Hindlimb muscle (tissue), 1 donor: ENCODE results near the gene SPHK1. TPM values are rescaled to one million over a fixed set of nuclear protein-coding genes. Genes with fewer than 3 reads are reported as not detected.

ENCODE experiments used
- DNase-seq: peaks from one replicate; pipeline ENCODE4 v3.0.0-alpha.2; 2013
- polyA plus RNA-seq: library from polyadenylated mRNA; unstranded; fragments of 120-200 nt; gene quantifications from one replicate; pipeline ENCODE4 v1.2.1, GENCODE V29; 2013; ENCODE audit not compliant: insufficient read length

SPHK1 gene
- polyA plus RNA-seq, 1 donor = 2.3 TPM

DNA sequence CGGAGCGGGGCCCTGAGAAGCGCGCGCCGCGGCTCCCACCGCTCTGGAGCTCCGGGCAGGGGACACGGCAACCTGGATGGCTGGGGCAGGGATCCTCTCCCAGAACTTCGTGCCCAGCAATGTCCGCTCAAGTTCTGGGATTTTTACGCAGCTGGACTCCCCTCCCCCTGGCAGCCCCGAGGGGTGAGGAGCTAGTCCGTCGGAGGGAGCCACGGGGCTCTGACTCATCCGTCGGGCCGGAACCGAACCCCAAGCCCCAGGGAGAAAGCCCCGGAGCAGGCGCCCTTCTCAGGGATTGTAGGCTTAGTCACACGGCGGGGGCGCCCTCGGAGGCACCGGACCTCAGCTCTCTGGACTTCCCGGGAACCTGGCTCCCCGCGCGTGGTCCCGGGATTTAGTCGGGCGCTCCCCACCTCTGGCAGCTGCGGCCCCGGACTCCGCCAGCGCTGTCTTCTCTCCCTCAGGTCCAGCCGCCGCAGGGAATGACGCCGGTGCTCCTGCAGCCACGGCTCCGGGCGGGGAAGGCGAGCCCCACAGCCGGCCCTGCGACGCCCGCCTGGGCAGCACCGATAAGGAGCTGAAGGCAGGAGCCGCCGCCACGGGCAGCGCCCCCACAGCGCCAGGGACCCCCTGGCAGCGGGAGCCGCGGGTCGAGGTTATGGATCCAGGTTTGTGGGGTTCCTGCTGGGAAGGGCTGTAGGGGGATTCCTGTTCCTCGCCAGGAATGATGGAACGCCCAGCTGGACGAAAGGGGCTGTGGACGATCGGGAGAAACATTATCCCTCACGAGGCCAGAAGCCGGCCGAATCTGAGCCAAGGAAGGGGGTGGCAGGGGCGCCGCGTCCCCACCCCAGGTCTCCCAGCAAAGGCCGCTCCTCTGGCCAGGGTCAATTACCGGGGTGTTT lies 830 bp downstream of the SPHK1 start:
- DNase-seq = no peak

DNA sequence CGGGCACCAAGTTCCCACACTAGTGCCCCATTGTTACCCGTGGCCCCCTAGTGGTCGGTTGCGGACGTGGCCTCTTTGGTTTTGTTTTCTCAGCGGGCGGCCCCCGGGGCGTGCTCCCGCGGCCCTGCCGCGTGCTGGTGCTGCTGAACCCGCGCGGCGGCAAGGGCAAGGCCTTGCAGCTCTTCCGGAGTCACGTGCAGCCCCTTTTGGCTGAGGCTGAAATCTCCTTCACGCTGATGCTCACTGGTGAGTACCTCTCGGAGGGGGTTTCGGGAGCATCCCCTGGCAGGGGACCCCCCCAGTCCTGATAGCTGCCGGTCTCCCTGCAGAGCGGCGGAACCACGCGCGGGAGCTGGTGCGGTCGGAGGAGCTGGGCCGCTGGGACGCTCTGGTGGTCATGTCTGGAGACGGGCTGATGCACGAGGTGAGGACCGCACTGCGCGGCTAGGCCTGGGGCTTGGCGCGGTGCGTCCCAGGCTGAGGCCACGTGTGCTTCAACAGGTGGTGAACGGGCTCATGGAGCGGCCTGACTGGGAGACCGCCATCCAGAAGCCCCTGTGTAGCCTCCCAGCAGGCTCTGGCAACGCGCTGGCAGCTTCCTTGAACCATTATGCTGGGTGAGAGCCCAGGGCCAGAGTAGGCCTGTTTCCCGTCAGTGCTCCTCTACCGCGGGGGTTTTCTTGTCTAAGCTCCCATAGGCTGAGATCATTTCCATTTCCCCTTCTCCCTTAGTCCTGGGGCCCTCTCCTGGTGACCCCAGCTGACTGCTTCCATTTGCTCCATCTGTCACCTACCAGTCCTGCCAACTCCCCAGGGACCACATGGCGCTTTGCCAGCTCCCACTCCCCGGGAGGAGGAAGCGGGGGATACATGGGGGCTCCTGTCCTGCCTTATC lies 1.7 kb downstream of the SPHK1 start:
- DNase-seq = no peak

DNA sequence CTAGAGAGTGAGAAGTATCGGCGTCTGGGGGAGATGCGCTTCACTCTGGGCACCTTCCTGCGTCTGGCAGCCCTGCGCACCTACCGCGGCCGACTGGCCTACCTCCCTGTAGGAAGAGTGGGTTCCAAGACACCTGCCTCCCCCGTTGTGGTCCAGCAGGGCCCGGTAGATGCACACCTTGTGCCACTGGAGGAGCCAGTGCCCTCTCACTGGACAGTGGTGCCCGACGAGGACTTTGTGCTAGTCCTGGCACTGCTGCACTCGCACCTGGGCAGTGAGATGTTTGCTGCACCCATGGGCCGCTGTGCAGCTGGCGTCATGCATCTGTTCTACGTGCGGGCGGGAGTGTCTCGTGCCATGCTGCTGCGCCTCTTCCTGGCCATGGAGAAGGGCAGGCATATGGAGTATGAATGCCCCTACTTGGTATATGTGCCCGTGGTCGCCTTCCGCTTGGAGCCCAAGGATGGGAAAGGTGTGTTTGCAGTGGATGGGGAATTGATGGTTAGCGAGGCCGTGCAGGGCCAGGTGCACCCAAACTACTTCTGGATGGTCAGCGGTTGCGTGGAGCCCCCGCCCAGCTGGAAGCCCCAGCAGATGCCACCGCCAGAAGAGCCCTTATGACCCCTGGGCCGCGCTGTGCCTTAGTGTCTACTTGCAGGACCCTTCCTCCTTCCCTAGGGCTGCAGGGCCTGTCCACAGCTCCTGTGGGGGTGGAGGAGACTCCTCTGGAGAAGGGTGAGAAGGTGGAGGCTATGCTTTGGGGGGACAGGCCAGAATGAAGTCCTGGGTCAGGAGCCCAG lies 2.8 kb downstream of the SPHK1 start:
- no peak for DNase-seq

DNA sequence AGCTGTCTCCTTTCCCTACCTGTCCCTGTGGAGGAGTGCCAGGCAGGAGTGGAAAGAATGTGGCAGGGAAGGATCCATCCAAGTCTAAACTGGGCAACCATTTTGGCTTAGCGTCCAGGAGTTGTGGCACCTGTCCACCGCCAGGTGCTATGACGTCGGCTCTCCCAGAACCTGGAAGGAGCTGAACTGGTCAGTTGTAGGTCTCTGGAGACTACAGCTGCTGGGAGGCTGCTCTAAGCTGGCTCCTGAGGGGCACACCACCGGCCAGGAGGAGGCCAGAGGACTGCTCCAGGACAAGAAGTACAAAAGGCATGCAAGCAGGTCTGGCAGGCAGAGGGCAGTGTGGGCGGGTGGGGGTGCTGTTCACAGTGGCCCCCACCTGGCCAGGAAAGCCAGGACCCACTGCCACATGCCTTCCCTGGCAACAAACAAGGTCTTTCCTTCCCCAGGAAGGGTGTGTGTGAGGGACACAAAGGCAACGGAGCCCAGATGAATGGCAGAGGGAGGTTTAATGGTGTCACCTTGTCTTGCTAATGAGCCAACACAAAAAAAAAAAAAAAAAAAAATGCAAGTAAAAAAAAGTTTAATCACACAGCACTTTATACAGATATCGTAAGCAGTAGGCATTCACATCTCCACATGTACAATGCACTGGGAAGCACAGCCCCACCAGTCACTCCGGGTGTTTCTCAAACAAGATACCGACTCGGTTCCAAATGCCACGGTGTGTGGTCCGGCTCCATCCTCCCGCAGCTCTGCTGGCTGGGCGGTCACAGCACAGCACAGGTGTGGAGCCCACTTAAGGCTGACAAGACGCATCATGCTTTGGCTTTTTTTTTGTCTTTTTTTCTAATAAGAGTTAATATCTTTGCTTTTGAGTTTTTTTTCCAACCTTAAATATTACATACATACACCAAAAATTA lies 4.8 kb downstream of the SPHK1 start:
- no peak for DNase-seq

DNA sequence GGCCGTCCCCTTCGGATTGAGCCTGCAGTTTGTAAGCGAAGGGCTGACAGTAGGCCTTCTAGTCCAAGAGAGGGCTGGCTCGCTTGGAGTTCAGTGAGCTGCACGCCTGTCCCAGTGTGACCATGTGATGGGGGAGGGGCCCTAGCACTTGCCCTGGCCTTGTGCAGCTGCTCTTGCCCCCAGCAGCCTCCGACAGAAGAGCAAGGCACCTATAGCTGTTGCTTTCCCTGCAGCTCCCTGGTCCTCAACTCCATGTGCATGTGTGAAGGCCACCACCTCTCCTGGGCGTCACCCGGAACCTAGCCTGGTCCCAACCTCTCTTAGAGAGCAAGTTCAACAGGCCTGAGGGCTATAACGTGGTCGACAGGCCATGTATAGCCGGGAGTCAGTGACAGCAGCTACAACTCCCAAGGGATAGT lies 5.6 kb downstream of the SPHK1 start:
- DNase-seq = no peak

DNA sequence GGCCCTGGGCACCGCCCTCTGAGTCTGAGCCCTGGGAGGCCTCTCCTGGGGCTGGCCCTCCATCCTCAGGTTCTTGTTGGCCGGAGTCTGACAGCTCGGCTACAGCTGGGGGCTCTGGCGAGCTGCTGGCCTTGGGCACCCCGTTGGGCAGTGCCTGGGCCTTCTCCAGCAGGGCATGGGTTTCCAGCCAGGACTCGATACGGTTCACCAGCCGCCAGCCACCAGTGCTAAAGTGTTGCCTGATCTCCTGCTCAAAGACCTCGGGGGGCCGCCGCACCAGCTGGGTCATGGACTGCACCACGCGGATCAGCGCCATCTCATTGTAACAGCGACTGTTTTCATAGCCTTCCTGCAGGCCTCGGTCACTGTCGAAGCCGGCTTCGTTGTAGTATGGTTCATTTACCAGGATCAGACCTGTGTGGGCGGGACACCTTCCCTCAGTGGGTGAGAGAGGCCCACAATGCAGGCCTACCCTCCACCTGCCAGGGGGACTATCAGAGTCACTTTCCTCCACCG lies 6.8 kb downstream of the SPHK1 start:
- DNase-seq = no peak

DNA sequence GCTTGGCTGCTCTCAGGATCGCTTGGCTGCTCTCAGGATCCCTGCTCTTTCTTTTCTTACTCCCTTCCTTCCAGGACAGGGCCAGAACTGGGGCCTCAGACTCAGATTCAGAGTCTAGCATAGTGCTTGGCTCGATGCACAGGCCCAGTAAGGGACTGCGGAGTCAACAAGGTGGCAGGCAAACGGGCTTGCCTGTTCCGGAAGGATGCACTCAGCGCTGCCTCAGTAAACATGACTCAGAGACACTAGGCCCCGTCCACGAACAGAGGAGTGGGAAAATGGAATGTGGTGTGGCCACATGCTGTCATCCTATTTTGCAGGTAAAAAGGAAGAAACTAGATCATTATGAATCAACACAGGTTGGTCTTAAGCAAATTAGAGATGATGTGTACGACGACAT lies 9.8 kb downstream of the SPHK1 start:
- DNase-seq = no peak

DNA sequence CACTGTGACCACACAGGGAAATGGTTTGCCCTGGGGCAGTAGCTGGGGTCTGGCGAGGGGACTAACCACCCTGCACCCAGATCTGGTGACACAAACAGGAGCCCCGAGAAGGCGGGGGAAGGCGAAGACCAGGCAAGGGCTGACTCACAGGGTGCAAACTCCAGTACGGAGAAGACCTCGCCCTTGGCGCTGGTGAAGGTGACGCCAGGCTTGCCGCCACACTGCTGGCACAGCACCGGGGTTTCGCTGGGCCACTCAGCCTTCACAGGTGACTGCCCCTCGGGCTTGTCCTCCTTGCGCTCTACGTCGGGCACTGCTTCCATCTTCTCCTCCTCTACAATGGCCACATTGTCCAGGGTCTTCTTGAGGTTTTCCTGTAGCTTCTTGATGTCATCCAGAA lies 11.6 kb downstream of the SPHK1 start:
- no peak for DNase-seq

DNA sequence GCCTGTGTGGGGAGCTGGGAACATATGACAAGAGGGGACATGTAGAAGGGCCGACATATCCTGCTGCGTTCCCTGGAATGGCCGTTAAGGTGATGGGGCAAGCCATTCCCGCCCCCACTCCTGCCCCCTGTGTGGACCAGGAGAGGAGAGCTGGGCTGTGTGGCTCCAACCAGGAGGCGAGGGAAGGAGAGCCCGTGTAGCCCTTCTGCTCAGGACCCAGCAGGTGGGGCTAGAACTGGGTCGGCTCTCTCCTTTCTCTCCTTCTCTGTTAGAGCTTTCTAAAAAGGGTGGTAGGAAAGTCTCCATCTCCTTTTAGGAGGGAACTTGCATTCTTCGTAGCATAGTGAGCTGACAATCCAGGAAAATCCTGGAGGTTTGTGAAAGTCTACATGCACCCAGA lies 12.8 kb downstream of the SPHK1 start:
- DNase-seq = no peak

DNA sequence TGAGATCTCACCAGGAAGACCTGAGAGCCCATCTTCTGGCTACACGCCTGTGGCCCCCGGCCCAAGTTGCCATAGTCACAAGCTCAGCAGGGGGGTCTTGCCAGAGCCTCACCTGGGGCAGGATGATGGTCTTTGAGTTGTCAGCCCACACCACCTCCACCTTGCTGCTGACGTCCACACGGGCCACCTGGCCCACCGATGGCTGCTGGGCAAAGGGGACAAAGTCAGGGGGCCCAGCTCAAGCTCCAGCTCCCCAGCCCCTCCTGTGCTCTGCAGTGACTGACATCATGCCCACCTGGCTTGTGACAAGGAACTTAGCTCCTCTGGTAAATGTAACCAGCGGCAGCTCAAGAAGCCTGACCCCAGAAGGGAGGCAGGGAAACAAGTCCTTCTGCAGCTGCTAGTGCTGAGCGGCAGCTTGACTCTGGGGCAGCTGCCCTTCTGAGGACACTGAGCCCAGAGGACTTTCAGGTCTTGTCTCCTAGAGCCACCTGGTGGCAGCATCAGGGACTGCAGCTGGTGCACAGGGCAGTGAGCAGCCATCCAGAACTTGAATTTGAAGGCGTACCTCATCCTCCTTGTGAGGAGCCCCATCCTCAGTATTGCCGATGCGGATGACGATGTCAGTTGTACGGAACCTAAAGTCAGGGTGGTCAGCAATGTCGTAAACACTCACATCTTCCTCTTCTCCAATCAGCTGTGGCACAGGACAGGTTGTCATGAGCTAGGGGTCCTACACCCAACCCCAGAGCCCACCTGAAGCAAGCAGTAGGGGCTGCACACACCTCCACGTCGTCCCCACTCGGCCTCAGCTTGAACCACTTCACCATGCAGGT lies 13.5 kb downstream of the SPHK1 start:
- DNase-seq = peak; percentile 85

DNA sequence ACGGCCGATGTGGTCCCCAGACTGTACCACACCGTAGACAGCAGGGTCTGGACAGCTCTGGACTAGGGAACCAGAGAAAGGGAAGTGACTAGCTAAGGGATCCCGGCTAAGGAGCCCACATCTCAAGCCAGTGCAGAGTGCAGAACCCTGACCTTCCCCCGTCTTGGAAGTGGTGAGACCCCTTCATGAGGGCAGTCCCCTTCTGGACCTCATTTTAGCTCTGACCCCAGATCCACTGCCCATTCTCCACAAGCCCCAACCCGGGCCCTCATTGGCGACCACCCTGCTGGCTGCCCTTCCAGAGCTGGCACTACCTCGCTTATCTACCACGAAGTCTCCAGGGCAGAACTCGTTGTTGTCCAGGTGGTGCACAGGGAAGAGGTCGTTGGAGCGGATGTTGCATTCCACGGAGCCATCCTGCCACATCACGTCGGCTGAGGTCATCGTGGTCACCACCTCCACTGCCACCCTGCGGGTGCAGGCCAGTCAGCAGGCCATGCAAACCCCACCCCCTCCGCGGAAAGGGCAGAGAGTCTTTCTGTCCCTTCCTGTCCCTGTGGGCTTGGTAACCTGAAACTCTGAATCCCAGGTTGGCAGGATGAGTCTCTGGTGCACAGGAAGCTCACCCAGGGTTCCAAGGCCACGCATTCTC lies 14.2 kb downstream of the SPHK1 start:
- DNase-seq = no peak

DNA sequence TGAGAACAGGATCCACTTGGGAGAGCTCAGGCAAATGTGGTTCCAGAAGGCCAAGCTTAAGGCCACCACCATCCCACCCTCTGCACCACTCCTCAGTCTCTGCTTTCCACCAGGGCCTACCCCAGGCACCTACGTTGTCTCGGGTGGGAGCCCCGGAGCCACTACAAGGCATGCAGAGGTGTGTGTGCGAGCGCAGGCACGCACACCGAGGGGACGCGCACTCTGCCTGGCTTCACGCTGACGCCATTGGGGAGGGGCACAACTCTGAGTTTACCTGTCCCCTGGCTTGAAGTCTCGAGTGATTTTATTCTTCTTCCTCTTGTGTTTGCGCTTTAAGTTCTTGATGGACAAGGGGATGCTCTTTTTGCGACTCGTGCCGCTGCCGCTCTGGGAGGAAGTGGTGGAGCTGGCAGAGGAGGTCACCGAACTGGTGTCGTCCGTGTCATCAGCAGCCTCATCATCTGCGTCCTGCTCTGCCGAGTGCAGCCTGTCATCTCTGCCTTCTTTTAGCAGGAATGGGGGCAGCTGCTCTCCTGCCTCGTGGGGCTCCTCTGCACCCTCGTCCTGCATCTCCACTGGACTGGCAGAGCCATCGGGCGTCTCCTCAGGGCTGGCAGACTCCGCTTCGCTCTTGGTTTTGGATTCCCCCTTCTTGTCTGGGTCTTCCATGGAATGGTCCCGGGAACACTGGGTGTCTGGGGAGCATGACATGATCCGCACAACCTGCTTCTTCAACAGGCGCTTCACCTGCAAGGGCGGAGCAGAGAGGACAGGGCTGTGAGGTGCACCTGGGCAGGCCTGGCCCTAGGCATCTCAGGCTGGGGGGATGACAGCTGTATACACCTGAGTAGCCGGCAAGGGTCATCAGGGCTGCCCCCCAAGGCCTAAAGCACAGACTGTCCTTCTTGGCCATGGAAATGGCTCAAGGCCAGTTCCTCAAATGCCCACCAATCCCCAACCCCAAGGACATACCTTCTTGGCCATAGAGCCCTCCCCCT lies 15.1 kb downstream of the SPHK1 start:
- no peak for DNase-seq

DNA sequence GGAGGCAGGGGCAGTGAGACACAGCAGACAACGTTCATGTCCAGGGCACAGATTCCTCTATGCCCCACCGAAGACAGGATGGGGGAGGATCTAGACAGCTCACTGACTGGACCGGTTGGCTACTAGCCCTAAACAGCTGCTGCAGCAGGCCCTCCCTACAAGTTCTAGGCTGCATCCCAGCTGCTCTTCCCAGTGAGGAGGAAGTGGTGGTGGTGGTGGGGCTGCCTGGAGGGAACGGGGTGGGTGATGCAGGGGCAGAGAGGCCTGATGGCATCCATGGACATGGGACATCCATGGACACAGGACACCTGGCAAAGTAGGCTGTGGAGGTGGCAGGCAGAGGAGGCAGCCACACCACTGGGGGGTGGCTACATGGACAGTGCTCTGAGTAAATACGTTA lies 18.3 kb downstream of the SPHK1 start:
- no peak for DNase-seq

DNA sequence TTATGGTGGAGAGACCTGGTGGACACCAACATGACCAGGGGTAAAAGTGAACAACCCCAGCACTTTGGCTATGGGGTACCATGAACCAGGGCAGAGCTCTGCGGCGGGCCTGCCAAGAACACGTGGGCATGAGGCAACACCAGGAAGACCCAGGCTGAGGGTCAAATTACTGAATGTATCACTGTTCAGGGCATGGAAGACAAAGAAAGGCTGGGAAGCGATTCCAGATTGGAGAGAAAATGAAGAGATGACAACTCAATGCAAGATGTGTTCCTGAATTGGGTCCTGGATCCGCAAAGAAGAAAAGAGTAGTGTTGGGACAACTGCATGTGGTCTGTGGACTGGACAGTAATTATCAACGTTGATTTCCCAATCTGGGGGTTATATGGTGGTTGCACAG lies 19.8 kb downstream of the SPHK1 start:
- DNase-seq = no peak

DNA sequence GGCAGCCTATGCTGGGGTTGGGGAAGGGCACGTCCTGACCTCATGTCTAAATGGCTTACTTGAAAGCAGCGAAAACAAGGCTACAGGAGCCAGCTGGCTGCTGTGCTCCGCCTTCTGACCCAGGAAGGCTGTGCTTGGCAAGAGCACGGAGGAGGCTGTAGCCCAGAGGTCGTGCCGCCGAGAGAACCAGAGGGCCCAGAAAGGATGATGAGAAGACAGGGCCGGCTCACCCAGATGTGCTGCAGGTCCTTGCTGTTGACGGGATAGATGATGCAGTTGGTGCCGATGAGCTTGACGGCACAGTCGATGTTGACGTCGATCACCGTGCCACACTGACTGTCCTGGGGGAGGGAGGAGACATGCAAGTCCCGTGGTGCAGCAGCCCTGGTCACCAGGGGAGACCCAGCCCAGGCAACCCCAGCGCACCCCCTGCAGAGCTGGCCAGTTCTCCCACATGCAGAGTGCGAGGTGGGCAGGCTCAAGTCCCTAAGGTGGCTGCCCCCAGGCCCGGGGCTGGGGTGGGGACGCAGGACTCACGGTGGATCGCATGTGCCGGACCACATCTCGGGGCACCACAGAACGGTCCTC lies 20.7 kb downstream of the SPHK1 start:
- DNase-seq = no peak

DNA sequence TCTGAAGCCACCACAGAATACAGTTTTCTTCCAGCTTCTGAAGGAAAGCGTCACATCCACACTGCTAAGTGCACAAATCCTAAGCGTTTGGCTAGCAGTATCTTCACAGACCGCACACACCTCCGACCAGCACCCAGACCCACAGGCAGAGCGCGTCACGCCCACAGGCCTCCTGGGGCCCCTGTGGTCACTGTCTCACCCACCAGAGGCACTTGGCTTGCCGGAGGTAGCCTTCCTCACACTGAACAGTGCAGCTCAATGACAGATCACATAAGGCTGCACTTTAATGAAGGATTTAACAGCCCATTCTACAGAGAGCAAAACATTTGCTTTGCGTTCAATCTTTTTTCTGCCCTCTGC lies 21.2 kb downstream of the SPHK1 start:
- no peak for DNase-seq

DNA sequence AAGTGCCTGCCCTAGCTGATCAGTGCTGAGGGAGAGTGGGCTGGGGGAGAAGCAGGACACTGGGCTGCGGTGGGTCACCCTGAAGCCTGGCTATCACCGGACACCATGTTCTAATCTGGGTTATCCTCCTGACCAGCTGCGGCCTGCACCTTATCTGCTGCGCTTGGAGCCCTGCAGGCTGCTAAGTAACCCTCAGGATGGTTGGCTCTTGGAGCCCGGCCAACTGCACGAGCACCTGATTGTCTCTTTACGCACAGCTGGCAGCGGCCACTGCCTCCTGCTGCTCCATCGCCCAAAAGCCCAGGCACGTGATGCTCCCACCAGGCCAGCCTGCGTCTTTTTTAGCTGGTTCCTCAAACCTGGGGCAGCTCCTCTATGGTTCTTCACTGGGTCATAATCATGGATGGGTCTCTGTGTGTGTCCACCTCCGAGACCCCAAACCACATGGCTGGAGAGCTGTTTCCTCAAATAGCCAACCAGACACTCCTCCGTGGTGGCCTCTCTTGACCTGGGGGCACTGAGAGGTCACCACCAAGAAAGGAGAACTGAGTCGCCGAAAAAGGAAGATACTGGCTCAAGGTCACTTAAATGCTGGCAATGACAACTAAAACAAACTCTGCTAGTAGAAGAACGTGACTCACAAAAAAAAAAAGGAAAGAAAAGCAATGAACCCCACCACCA lies 21.7 kb downstream of the SPHK1 start:
- no peak for DNase-seq

DNA sequence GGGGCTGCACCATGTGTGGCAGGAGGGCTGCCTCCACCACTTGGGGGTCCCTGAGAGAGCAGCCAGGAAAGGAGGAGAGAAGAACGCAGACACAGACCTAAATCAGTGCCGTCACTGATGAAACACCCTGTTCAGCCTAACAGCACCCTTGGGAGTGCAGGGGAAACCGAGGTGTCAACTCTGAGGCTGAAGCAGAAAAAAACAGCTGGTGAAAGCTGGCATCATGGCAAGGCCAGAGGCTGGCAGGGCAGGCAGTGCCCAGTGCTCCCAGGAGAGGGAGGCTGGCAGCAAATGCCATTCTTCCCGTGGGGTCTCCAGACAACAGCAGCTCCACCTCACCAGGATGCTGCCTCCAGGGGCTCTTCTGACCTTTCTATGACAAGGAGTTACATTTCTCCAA lies 23.1 kb downstream of the SPHK1 start:
- DNase-seq = no peak
